KG1 (cell line): Measurements from ENCODE around the gene MYO5B.

Experiments
- DNase-seq: peaks from one replicate; lab custom pipeline; 2025; lab: John Stamatoyannopoulos, UW

MYO5B gene

DNA sequence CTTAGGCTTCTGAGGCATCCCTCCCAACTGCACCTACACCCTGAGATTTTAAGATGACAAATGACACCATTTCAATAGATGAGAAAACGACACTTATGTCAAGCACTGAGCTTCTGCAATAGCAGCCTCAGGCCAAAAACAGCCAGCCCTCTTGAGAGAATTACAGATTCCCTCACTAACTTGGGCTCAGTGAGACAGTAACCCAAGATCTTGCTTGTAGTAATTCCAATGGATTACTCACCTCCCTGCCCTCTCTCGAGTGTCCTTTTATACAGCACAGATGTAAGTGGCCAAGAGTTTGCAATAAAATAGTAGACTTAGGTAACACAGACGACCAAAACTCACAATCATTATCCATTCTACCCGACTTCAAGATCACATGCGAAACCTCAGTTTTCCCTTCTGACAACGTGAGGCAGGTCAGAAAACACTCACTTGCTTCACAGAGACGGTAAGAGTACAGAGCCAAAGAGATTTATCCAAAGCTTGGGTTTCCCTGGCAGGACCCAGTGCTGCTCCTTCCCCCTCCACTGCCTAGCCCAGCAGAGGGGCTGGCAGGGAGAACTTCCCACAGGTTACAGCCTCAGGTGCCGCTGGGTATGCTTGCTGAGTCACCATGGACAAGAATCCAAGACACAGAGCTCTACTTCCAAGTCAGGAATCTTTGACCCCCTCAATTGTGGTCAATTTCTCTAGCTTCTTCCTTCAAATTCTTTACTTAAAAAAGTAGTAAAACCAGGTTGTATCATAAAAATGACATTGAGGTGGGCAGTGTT, 181.4 kb downstream of the MYO5B start:
- DNase-seq: no peak

DNA sequence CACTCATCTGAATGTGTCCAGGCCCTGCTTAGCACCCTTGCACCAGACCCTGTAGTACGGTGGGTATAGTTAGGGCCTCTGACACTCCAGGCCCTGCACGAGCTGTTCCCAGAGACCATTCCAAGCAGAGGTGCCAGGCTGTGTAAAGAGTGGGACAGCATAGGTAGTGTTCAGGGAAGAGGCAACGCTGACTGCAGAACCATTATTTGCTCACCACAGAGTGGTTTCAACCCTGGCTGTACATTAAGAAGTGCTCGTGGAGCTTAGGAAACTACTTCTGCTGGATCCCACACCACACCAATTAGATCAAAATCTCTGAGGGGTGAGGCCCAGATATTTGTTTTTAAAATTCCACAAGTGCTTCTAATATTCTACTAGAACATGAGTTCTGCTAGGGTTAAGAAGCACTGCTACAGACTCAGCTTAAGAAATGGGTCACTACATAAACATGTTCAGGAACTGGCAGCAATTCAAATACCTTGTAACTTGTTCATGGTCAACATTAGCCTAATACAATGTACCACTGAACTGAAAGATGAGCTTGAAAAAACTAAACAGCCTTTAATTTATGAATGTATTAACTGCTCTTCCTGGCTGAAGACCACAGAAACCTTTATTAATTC, 183.0 kb downstream of the MYO5B start:
- no peak for DNase-seq

DNA sequence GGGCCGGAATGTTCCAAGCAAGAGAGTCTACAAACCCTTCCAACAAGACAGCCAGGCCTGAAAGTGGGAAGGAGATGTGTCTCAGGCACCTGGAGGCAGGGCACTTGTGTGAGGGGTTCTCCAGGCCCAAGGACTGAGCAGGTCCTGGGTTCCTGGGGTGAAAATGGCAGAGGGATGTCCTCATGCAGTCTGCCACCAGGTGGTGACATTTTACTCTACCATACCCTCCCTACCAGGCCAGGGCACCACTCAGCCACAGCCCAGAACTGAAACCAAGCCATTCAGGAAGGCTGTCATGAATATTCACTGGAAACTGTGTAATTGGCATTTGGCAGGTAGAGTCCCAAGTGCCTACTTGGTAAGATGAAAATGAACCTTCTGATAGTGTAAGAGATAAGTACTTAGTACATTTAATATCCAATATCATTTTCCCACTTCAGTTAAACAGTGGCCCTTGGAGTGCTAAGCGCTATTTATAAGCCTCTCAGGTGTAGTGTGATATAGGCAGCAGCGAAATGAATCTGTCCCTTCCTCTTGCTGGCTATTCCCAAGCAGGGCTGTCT, 185.1 kb downstream of the MYO5B start:
- no peak for DNase-seq

DNA sequence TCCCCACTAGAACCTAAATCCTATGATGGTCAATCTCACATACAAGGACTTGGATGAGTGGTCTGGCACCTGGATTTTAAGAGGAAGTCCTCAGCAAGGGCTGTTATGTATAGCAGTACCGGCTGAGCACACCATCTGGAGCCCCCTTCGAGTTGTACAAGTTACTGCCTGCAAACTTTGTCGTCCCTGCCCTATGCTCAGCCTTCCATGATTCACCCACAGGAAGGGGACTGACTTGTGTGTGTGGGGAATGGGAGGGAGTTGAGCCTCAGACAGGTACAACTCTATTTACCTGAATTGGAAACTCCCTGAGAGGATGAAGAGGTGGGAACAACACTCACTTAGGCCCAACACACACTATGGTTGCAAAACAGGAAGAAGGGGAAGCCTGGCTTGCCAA, 186.6 kb downstream of the MYO5B start:
- DNase-seq: no peak

DNA sequence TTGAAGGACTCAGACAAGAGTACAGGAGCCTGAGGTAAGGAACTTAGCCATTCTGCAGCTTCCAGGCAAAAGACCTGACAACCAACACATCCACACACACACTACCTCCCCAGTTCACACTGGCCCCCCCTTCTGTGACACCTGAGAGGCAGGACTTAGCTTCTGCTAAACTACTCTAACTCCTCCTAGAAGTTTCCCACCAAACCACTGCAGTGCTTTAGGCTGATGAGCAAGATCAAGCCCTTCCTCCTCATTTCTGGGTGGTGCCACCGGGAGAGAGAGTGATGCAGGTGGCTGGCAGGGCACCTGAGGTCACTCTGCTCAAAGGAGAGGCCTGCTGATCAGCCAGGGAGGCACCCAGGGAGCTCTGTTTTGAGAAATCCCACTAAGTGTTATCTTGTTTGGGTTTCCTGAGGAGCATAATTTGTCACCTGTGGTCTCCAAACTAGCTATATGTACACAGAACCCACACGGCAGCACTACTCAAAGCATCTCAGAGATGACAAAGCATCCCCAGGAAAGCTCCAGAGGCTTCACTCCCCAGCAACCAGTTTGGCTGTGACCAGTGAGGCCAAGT, 188.4 kb downstream of the MYO5B start:
- DNase-seq: no peak

DNA sequence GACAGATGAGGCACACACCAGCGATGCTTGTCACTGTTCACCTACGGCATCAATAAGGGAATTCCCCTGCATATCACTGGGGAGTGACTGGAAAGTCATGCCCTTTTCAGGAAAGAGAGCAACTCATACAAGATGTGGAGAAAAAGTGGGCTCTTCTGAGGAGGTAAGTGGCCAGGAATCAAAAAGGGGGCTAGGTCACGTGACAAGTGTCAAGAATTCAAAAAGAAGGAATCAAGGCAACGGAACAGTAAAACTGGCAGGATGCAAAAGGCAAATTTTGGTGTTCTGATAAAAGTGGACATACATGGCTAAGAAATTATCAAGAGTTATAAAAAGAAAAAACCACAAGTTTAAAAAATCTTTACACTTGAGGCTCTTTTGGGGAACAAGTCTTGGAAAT, 190.9 kb downstream of the MYO5B start:
- DNase-seq: no peak

DNA sequence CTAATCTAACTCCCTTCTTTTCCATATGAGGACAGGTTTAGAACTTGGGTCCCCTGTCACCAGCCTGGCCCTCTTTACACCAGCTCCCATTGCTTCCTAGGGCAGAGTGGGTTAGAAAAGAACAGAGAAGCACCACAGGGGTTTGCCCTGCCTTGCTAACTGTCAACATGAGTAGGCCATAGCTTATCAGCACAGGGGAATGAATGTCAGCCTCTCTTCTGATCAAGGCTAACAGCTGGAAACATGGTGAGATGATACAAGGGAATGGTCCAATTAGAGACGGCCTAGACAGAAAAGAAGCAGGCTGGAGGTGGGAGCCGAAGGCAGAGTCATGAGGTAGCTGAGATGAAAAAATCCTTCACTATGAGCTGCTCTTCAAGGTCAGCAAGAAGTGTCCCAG, 192.2 kb downstream of the MYO5B start:
- DNase-seq: no peak

DNA sequence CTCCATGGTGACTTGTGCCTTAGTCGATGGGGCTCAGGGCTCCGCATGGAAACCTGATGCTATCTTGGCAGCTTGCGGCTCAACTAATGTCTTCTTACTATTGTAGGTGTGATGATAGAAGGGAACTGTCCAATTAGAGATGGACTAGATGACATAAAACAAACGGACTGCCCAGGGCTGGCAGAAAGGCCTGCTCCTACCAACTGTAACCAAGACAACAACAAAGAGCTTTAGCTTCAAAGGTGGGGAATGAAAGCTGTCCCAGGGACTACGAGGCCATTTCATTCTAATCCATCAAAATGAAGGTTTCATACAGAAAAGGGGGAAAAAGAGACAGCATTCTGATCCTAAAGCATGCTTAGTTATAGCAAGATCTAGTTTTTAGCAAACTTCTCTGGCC, 194.7 kb downstream of the MYO5B start:
- DNase-seq: no peak

GRCh38 chr18:49999128-49999527, 195.8 kb downstream of the MYO5B start:
- no peak for DNase-seq

- DNase-seq: no peak
These were observed 197.4 kb downstream of the MYO5B start for GRCh38 chr18:49997558-49997957.

DNA sequence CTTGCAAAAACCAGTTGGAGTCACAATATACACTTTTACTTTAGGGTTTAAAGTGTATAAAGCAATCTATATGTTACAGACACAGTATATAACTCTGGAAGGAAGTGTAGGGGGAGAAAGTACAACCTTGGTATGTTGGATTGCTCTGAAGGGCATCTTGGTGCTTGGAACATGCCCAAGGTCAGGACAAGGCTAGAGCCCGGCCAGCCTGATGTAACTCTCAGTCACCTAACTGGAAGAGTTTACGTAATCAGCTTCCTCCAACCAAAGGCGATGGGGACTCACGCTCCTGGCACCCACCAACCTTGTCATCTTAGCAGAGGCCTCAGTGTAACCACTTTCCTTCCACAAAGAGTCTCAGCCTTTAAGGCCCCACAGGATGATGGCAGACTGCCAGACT, 200.5 kb downstream of the MYO5B start:
- no peak for DNase-seq

- no peak for DNase-seq
These were observed 201.6 kb downstream of the MYO5B start for GRCh38 chr18:49993299-49993698.

- DNase-seq: no peak
These were observed 206.2 kb downstream of the MYO5B start for GRCh38 chr18:49988733-49989132.

- DNase-seq: no peak
These were observed 206.8 kb downstream of the MYO5B start for GRCh38 chr18:49988101-49988500.

DNA sequence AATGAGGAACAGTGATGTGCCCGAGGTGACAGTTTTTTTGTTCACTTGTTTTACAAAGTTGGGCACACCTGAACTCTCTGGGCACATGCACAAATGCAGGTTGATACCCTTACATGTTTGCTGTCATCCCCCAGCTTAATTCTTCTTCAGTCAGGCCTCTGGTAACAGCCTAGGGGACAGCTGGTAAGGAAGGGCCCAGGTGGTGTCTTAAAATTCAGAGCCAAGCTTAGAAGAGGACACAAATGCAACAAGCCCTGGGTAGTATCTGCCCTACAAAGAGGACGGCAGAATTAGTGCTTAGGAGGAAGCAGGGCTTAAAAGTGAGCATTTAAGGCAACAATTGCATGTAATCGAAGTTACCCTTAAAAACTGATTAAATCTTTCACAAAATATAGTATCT, 209.7 kb downstream of the MYO5B start:
- DNase-seq: no peak

- no peak for DNase-seq
These were observed 214.1 kb downstream of the MYO5B start for GRCh38 chr18:49980896-49981295.

DNA sequence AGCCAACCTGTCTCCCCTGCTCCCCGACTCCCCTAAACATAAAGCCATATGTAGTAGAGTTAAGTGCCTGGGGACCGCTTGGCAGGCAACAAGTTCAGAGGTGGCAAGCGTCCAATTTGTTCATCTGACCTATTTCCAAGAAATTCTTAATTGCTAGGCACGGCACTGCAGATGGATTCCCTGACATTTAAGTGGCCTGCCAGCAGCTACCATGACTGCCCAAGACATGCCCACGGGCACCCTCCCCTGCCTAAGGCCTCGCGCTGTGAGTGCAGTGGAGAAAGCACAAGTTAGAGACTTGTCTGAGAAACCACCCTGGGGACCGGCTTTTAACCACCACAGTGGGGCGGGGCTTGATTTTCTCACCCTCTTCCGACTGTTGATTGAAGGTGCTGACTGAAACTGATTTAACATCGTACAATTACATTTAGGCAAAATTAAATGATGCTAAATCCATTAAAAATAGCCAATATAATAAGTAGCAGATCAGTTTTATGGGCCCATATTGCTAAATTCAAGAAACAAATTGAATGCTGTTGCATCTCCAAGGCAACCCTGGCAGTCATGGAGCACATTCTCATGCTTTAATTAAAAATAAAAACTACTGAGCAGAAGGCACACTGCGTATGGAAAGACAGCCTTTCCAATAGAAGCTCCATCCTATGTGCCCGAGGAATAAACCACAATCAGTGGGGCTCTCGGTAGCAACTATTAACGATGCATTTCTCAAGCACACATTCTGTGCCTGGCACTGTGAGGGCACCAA, 218.0 kb downstream of the MYO5B start:
- no peak for DNase-seq

DNA sequence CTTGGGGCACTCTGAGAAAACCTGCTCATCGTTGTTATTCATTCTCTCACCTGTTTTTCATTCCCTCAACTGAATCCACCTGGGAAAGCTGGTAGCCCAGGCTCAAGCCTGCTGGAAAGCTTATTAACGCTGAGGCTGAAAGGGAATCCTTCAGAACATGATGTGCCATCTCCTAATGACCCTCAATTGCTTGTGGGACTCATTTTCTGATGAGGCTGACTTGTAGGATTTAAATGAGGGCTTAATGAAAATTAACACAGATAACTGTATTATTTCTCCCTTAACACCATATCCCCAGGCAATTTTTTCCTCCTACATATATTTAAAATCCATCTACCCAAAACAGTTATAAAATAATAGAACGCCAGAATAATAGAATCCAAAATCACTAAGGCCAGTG, 218.9 kb downstream of the MYO5B start:
- DNase-seq: no peak

DNA sequence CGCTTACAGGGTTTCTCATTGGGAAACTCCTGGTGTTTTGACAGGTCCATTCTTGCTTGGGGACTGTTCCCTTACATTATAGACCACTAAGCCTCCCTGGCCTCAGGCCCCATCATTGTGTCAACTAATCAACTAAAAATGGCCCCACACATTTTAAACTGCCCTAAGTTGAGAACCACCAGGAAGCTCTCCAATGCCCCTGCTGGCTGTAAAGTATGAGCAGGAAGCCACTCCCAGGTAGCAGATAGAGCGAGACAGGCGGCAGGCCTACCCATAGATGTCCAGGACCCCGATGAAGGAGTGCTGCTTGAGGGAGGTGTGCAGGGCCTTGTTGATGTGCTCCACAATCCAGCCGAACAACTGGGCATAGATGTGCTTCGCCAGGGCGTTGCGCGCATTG, 220.9 kb downstream of the MYO5B start:
- DNase-seq: no peak

- no peak for DNase-seq
These were observed 221.4 kb downstream of the MYO5B start for GRCh38 chr18:49973592-49973991.

- no peak for DNase-seq
These were observed 222.4 kb downstream of the MYO5B start for GRCh38 chr18:49972535-49972934.

DNA sequence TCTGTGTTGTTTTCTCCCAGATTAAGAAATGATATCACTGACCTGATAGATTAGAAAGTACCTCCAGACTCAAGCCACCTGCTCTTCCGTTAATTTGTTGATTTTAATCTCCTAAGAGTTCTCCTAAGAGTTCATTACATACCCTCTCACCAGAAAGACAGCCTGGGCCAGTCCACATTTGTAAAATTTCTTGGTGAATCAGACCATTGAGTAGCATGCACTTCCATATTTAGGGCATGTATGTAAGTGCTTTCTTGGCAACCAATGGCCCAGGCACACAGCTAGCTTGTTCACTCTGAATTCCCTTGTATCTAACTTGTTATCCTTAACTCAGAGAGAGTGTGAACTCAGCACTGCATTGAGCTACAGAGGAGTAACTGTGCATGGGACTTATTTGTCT, 223.5 kb downstream of the MYO5B start:
- no peak for DNase-seq

DNA sequence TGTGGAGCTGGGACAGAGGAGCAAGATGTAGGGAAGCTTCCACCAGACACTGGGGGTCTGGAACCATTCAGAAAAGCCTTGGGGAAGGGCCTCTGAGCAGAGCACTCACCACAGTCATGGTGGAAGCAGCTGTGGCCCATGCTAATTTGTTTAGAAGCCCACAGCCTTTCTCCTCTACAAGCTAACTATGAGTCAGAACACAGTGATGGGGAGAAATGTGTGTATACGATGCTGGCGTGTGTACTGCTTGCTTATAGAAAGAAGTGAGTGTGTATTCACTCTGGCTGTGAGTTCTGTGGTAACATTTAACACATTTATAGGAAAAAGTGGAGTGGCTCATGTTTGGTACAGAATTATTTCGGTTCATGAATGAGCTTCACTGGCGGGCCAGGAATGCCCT, 224.6 kb downstream of the MYO5B start:
- no peak for DNase-seq
